Measurements from ENCODE around the gene LRG1. TPM values are rescaled to one million over a fixed set of nuclear protein-coding genes. Genes with fewer than 3 reads are reported as not detected.

LRG1 gene
- total and polyA plus RNA-seq, 2 of the 13 experiments (the other 11 are each of a cell fraction or from before 2014, with no cell fraction given) = 12.0 to 39.3 TPM

DNA sequence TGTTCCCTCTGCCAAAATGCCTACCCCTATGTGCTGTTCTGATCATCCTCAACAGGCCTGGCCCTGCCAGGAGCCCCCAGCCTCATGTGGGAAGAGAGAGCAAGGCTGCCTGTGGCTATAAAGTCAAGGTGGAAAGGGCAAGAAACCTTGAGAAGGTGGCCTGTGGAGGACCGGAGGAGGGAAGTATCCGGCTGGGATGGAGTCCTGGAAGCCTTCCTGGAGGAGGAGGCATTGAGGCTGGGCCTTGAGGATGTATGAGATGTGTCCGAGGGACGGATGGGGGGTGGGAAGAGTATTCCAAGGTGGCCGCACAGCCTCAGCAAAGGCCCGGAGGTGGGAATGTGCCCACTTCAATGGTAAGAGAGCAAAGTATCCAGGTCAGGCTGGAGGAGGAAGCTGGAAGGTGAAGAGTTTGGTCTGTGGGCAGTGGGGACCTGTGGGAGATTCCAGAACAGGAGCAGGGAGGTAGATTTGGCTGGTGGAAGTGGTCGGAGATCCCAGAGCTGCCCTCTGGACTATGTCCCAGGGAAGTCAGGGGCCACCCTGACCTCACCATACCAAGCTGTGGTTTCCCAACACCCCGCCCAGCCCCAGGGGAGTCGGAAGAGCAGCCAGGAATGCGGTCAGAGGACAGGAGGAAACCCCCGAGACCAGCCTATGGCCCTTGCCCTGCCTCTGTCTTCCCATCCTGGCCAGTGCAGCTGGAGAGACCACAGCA lies 18.5 kb downstream of the LRG1 start (continued):
- TF ChIP-seq TOPORS (CRISPR knock-in tag; IDR thresholded peaks at IDR 0.05) (no peak), GATA4 (IDR thresholded peaks at IDR 0.05; ENCODE audit: borderline replicate concordance, low read depth) (no peak), ATAD3A (CRISPR knock-in tag; IDR thresholded peaks at IDR 0.05) (no peak), NR2F6 (IDR thresholded peaks at IDR 0.05) (peak; percentile 91), NR2F6 (CRISPR knock-in tag; IDR thresholded peaks at IDR 0.05) (peak; percentile 90), PAF1 (CRISPR knock-in tag; IDR thresholded peaks at IDR 0.05) (no peak), HNF4A (CRISPR knock-in tag; IDR thresholded peaks at IDR 0.05) (peak; percentile 91), NPAS2 (CRISPR knock-in tag; IDR thresholded peaks at IDR 0.05; ENCODE audit: borderline replicate concordance) (no peak), ZNF432 (CRISPR knock-in tag; IDR thresholded peaks at IDR 0.05; ENCODE audit: borderline replicate concordance) (no peak), KDM6A (CRISPR knock-in tag; IDR thresholded peaks at IDR 0.05; ENCODE audit: low read depth) (peak; percentile 61; the same call in 1 of the 2 replicates), ZNF749 (CRISPR knock-in tag; IDR thresholded peaks at IDR 0.05; ENCODE audit: borderline replicate concordance) (no peak), ZSCAN20 (CRISPR knock-in tag; IDR thresholded peaks at IDR 0.05; ENCODE audit: borderline replicate concordance) (no peak), ZIK1 (CRISPR knock-in tag; IDR thresholded peaks at IDR 0.05; ENCODE audit: borderline replicate concordance, low read depth) (no peak), RORA (CRISPR knock-in tag; IDR thresholded peaks at IDR 0.05) (no peak), ZFX (CRISPR knock-in tag; IDR thresholded peaks at IDR 0.05; ENCODE audit: low read depth) (0 out of 2 replicates have a peak, but pooled peaks have one; percentile 14), BCL6 (CRISPR knock-in tag; IDR thresholded peaks at IDR 0.05) (peak; percentile 51), ARNT (IDR thresholded peaks at IDR 0.05) (no peak), ZNF264 (CRISPR knock-in tag; IDR thresholded peaks at IDR 0.05) (no peak; the same call in 1 of the 2 replicates), ZNF296 (CRISPR knock-in tag; conservative IDR thresholded peaks at IDR 0.05) (no peak)
- TF ChIP-seq, protein P1, sequence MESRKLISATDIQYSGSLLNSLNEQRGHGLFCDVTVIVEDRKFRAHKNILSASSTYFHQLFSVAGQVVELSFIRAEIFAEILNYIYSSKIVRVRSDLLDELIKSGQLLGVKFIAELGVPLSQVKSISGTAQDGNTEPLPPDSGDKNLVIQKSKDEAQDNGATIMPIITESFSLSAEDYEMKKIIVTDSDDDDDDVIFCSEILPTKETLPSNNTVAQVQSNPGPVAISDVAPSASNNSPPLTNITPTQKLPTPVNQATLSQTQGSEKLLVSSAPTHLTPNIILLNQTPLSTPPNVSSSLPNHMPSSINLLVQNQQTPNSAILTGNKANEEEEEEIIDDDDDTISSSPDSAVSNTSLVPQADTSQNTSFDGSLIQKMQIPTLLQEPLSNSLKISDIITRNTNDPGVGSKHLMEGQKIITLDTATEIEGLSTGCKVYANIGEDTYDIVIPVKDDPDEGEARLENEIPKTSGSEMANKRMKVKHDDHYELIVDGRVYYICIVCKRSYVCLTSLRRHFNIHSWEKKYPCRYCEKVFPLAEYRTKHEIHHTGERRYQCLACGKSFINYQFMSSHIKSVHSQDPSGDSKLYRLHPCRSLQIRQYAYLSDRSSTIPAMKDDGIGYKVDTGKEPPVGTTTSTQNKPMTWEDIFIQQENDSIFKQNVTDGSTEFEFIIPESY (CRISPR knock-in tag; IDR thresholded peaks at IDR 0.05) = 0 out of 2 replicates have a peak, but pooled peaks have one; percentile 36
- TF ChIP-seq, protein P2, sequence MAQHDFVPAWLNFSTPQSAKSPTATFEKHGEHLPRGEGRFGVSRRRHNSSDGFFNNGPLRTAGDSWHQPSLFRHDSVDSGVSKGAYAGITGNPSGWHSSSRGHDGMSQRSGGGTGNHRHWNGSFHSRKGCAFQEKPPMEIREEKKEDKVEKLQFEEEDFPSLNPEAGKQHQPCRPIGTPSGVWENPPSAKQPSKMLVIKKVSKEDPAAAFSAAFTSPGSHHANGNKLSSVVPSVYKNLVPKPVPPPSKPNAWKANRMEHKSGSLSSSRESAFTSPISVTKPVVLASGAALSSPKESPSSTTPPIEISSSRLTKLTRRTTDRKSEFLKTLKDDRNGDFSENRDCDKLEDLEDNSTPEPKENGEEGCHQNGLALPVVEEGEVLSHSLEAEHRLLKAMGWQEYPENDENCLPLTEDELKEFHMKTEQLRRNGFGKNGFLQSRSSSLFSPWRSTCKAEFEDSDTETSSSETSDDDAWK (CRISPR knock-in tag; IDR thresholded peaks at IDR 0.05) = no peak
- TF ChIP-seq, protein P3, sequence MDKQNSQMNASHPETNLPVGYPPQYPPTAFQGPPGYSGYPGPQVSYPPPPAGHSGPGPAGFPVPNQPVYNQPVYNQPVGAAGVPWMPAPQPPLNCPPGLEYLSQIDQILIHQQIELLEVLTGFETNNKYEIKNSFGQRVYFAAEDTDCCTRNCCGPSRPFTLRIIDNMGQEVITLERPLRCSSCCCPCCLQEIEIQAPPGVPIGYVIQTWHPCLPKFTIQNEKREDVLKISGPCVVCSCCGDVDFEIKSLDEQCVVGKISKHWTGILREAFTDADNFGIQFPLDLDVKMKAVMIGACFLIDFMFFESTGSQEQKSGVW (CRISPR knock-in tag; IDR thresholded peaks at IDR 0.05; ENCODE audit: borderline replicate concordance) = no peak
- TF ChIP-seq, protein P4, sequence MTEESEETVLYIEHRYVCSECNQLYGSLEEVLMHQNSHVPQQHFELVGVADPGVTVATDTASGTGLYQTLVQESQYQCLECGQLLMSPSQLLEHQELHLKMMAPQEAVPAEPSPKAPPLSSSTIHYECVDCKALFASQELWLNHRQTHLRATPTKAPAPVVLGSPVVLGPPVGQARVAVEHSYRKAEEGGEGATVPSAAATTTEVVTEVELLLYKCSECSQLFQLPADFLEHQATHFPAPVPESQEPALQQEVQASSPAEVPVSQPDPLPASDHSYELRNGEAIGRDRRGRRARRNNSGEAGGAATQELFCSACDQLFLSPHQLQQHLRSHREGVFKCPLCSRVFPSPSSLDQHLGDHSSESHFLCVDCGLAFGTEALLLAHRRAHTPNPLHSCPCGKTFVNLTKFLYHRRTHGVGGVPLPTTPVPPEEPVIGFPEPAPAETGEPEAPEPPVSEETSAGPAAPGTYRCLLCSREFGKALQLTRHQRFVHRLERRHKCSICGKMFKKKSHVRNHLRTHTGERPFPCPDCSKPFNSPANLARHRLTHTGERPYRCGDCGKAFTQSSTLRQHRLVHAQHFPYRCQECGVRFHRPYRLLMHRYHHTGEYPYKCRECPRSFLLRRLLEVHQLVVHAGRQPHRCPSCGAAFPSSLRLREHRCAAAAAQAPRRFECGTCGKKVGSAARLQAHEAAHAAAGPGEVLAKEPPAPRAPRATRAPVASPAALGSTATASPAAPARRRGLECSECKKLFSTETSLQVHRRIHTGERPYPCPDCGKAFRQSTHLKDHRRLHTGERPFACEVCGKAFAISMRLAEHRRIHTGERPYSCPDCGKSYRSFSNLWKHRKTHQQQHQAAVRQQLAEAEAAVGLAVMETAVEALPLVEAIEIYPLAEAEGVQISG (CRISPR knock-in tag; IDR thresholded peaks at IDR 0.05) = peak; percentile 62
- TF ChIP-seq, protein P5, sequence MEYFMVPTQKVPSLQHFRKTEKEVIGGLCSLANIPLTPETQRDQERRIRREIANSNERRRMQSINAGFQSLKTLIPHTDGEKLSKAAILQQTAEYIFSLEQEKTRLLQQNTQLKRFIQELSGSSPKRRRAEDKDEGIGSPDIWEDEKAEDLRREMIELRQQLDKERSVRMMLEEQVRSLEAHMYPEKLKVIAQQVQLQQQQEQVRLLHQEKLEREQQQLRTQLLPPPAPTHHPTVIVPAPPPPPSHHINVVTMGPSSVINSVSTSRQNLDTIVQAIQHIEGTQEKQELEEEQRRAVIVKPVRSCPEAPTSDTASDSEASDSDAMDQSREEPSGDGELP (IDR thresholded peaks at IDR 0.05; ENCODE audit: borderline replicate concordance, low read depth) = no peak
